ENCODE data around the gene CST3. TPM values are rescaled to one million over a fixed set of nuclear protein-coding genes. Genes with fewer than 3 reads are reported as not detected.
A peak's percentile ranks its signal among the peaks of the same experiment; 100 is the strongest.
"Not testable (repeated sequence)": the region's sequence is repeated elsewhere in the genome, so short reads cannot be mapped to it uniquely, and the experiment has no call there.

Gene CST3
- total RNA-seq, 1 experiment from 2014 or later, result 777 TPM

DNA sequence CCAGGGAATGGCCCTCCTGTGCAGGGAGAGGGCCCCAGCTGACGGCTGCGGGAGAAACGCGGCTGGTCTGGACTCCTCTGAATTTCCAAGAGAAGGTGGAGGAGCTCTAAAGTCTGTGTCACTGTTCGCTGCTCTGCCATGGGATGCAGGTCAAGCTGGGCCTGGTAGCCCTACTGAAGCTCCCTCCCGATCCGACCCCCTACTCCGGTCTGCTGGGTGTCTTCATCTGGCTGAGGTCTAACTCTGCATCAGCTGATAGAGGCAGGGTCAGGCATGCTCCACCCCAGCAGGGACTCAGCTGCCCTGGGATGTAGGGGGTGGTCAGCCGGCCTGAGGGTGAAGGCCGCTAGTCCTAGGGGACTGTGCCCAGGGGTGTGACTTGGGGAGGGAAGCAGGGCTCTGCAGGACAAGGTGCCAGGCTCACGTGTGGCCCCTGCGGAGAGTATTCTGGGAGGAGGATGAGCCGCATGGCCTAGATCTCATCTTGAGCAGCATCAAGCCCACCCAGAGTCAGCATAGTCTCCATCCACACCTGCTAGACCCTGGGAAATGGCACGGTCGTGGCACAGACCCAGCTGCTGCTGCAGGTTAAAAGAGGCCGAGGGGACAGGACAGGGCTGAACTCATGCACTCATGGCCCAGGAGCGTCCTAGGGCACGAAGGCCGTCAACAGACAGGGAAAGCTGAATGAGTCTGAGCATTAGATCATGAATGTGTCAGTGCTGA, 1.4 kb downstream of the CST3 start:
- H3K4me3 Mint-ChIP-seq (ENCODE audit: unreplicated experiment), result peak overlapping the region; percentile 94
- peaks cover 34% of the 10 kb centered on the region for H3K36me3 Mint-ChIP-seq (ENCODE audit: insufficient read depth, unreplicated experiment)
- ChIA-PET CTCF (interaction anchor here (2.0 kb wide), 1 partner anchor 32 kb away, joined by 8 read pairs; no protein-coding TSS in a partner anchor), POLR2A (interaction anchor here (0.6 kb wide), 1 partner anchor 25 kb away, joined by 3 read pairs; no protein-coding TSS in a partner anchor)
- TSS peak; percentile 63 for BruUV-seq (replicated peaks)
- Histone ChIP-seq H3K9me3 (no peaks in the 10 kb centered on the region), H3K36me3 (ENCODE audit: control insufficient read depth, insufficient read depth, low read length) (no peaks in the 10 kb centered on the region), H3K4me1 (peaks cover 34% of the 10 kb centered on the region), H3K4me3 (ENCODE audit: low read depth, low read length) (peak overlapping the region; percentile 75), H3K27me3 (replicated peaks; ENCODE audit: control insufficient read depth, insufficient read depth, low read length) (no peaks in the 10 kb centered on the region)
- no peak for DNase-seq
- intact Hi-C loops (cut with micrococcal nuclease; ENCODE audit: unreplicated experiment), result no loop called here
- H3K27me3 Mint-ChIP-seq (ENCODE audit: insufficient read depth, unreplicated experiment), result no peaks in the 10 kb centered on the region
- H3K27ac Mint-ChIP-seq (ENCODE audit: unreplicated experiment), result peak overlapping the region; percentile 91
- H3K9me3 Mint-ChIP-seq (ENCODE audit: unreplicated experiment), result no peaks in the 10 kb centered on the region
- TF ChIP-seq, protein P1, sequence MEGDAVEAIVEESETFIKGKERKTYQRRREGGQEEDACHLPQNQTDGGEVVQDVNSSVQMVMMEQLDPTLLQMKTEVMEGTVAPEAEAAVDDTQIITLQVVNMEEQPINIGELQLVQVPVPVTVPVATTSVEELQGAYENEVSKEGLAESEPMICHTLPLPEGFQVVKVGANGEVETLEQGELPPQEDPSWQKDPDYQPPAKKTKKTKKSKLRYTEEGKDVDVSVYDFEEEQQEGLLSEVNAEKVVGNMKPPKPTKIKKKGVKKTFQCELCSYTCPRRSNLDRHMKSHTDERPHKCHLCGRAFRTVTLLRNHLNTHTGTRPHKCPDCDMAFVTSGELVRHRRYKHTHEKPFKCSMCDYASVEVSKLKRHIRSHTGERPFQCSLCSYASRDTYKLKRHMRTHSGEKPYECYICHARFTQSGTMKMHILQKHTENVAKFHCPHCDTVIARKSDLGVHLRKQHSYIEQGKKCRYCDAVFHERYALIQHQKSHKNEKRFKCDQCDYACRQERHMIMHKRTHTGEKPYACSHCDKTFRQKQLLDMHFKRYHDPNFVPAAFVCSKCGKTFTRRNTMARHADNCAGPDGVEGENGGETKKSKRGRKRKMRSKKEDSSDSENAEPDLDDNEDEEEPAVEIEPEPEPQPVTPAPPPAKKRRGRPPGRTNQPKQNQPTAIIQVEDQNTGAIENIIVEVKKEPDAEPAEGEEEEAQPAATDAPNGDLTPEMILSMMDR (IDR thresholded peaks at IDR 0.05; ENCODE audit: insufficient read depth in 1 of 2, low read depth in 1 of 2, low read length in 1 of 2, severe bottlenecking in 1 of 2, unreplicated experiment in 1 of 2), result no peak
- H3K4me1 Mint-ChIP-seq (ENCODE audit: low read depth, unreplicated experiment), result peaks cover 7% of the 10 kb centered on the region

DNA sequence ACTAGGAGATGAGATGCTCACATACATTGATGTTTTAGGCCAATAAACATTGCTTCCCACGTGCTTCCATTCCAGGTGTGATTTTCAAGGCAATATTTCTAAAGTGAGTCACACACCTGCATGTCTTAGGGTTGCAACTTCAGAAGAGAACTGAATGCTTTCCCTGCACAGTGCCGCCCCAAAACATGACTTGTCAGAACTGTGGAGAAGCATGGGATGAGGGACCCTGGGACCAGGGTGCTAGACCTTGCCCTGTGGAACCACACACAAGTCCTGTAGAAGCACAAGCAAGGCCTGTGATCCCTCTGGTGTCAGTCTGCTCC, 2.0 kb downstream of the CST3 start:
- H3K36me3 ChIP-seq (ENCODE audit: control insufficient read depth, insufficient read depth, low read length); H3K9me3 Mint-ChIP-seq (ENCODE audit: unreplicated experiment); BruUV-seq (replicated peaks); H3K27me3 Mint-ChIP-seq (ENCODE audit: insufficient read depth, unreplicated experiment); CTCF ChIA-PET; DNase-seq; intact Hi-C loops (cut with micrococcal nuclease; ENCODE audit: unreplicated experiment); H3K27ac Mint-ChIP-seq (ENCODE audit: unreplicated experiment); H3K9me3 ChIP-seq; H3K4me3 ChIP-seq (ENCODE audit: low read depth, low read length); H3K4me1 Mint-ChIP-seq (ENCODE audit: low read depth, unreplicated experiment); POLR2A ChIA-PET; H3K27me3 ChIP-seq (replicated peaks; ENCODE audit: control insufficient read depth, insufficient read depth, low read length): not testable (repeated sequence)
- peaks cover 34% of the 10 kb centered on the region for H3K36me3 Mint-ChIP-seq (ENCODE audit: insufficient read depth, unreplicated experiment)
- peaks cover 34% of the 10 kb centered on the region for H3K4me1 ChIP-seq
- peak overlapping the region; percentile 94 for H3K4me3 Mint-ChIP-seq (ENCODE audit: unreplicated experiment)

DNA sequence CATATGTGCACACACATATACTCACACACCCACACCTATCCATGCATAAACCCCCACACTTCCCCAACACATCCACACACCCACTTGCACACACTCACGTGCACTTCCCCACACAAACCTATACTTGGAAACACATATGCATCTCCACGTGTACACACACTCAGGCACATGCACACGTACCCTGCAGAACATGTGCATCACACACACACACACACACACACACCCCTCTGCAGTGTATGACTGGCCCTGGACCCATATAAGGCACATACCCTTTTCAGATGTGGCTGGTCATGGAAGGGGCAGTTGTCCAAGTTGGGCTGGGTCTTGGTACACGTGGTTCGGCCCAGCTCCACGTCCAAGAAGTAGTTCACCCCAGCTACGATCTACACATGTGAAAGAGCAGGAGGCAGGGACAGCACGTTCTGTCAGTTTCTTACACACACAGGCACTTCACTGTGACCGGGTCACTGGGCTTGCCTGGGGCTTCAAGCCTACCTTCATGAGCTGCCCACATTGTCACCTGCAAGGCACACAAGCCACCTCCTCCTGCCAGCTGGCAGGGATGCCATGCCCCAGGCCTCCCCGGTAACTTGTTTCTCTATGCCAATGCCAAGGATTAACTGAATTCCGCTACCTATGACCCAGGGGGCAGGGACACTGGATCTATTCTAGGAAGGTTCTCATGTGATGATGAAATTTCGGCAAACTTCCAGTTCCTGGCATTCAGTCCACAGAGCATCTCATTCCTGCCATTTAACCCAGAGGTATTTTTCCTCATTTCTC, 2.6 kb downstream of the CST3 start:
- Mint-ChIP-seq H3K27me3 (ENCODE audit: insufficient read depth, unreplicated experiment) (no peaks in the 10 kb centered on the region), H3K36me3 (ENCODE audit: insufficient read depth, unreplicated experiment) (peaks cover 37% of the 10 kb centered on the region), H3K27ac (ENCODE audit: unreplicated experiment) (no peak overlapping the region), H3K9me3 (ENCODE audit: unreplicated experiment) (no peaks in the 10 kb centered on the region), H3K4me1 (ENCODE audit: low read depth, unreplicated experiment) (peaks cover 7% of the 10 kb centered on the region), H3K4me3 (ENCODE audit: unreplicated experiment) (peak overlapping the region; percentile 94)
- ChIA-PET CTCF (no interaction called here), POLR2A (no interaction called here)
- no peak overlapping the region for H3K4me3 ChIP-seq (ENCODE audit: low read depth, low read length)
- intact Hi-C loops (cut with micrococcal nuclease; ENCODE audit: unreplicated experiment), result no loop called here
- no peaks in the 10 kb centered on the region for H3K36me3 ChIP-seq (ENCODE audit: control insufficient read depth, insufficient read depth, low read length)
- no peaks in the 10 kb centered on the region for H3K9me3 ChIP-seq
- peaks cover 37% of the 10 kb centered on the region for H3K4me1 ChIP-seq
- no TSS peak for BruUV-seq (replicated peaks)
- DNase-seq, result no peak
- TF ChIP-seq, protein P1 (IDR thresholded peaks at IDR 0.05; ENCODE audit: insufficient read depth in 1 of 2, low read depth in 1 of 2, low read length in 1 of 2, severe bottlenecking in 1 of 2, unreplicated experiment in 1 of 2), result no peak
- H3K27me3 ChIP-seq (replicated peaks; ENCODE audit: control insufficient read depth, insufficient read depth, low read length), result no peaks in the 10 kb centered on the region

Data from Caco-2 (cell line).